H9 (cell line): ENCODE measurements around the gene EPOP. TPM values are rescaled to one million over a fixed set of nuclear protein-coding genes. Genes with fewer than 3 reads are reported as not detected.

Experiments used
- DNase-seq: peaks from one replicate; pipeline ENCODE4 v3.0.0-alpha.2; 2017
- H2AFZ ChIP-seq: one replicate; pipeline ENCODE4 v1.6.1; 2013; ENCODE audit warnings: mild to moderate bottlenecking, low read length, control low read depth, moderate library complexity
- H2AK5ac ChIP-seq: 2 replicates; pipeline ENCODE4 v1.6.1; 2013; ENCODE audit warnings: low read length, control low read depth, mixed read lengths; ENCODE audit not compliant: insufficient read length
- H2BK120ac ChIP-seq: one replicate; pipeline ENCODE4 v1.6.1; 2013; ENCODE audit warnings: low read depth, mild to moderate bottlenecking, low read length, control low read depth, inconsistent platforms; ENCODE audit not compliant: poor library complexity, severe bottlenecking
- H2BK12ac ChIP-seq: 2 replicates; pipeline ENCODE4 v1.6.1; 2013; ENCODE audit warnings: low read length, control low read depth, mixed read lengths, low read depth; ENCODE audit not compliant: insufficient read length
- H2BK15ac ChIP-seq: 2 replicates; pipeline ENCODE4 v1.6.1; 2013; ENCODE audit warnings: low read depth, low read length, control low read depth
- H2BK20ac ChIP-seq: one replicate; pipeline ENCODE4 v1.6.1; 2013; ENCODE audit warnings: low read depth, mild to moderate bottlenecking, low read length, control low read depth, inconsistent platforms; ENCODE audit not compliant: poor library complexity, severe bottlenecking
- H2BK5ac ChIP-seq: 2 replicates; pipeline ENCODE4 v1.6.1; 2013; ENCODE audit warnings: low read length, control low read depth, mixed read lengths; ENCODE audit not compliant: insufficient read length
- H3K14ac ChIP-seq: 2 replicates; pipeline ENCODE4 v1.6.1; 2013; ENCODE audit warnings: low read length, control low read depth; ENCODE audit not compliant: insufficient read depth
- H3K18ac ChIP-seq: 2 replicates; pipeline ENCODE4 v1.6.1; 2013; ENCODE audit warnings: low read depth, mild to moderate bottlenecking, mixed read lengths, low read length, control low read depth; ENCODE audit not compliant: insufficient read length
- H3K23ac ChIP-seq: 2 replicates; pipeline ENCODE4 v1.6.1; 2013; ENCODE audit warnings: low read length, control low read depth, mixed read lengths, low read depth; ENCODE audit not compliant: insufficient read length
- H3K23me2 ChIP-seq: 2 replicates; pipeline ENCODE4 v1.6.1; 2013; ENCODE audit warnings: low read depth, mild to moderate bottlenecking, mixed read lengths, low read length, control low read depth; ENCODE audit not compliant: insufficient read length, poor library complexity, severe bottlenecking
- H3K27ac ChIP-seq: 2 replicates; pipeline ENCODE4 v1.5.1; 2013; ENCODE audit warnings: low read length, control low read depth, mixed read lengths, low read depth; ENCODE audit not compliant: insufficient read length
- H3K27me3 ChIP-seq: 2 replicates; pipeline ENCODE4 v1.6.1; 2013; ENCODE audit warnings: low read length, control low read depth, inconsistent platforms; ENCODE audit not compliant: insufficient read depth
- H3K4ac ChIP-seq: 2 replicates; pipeline ENCODE4 v1.6.1; 2013; ENCODE audit warnings: low read depth, mild to moderate bottlenecking, control low read depth, inconsistent platforms, low read length, moderate library complexity
- H3K4me1 ChIP-seq: 2 replicates; pipeline ENCODE4 v1.6.1; 2013; ENCODE audit warnings: low read length, control low read depth, inconsistent platforms; ENCODE audit not compliant: insufficient read depth
- H3K4me2 ChIP-seq: 2 replicates; pipeline ENCODE4 v1.6.1; 2013; ENCODE audit warnings: low read length, control low read depth, mixed read lengths; ENCODE audit not compliant: insufficient read length, insufficient read depth
- H3K56ac ChIP-seq: 2 replicates; pipeline ENCODE4 v1.6.1; 2013; ENCODE audit warnings: low read depth, mild to moderate bottlenecking, mixed read lengths, low read length, control low read depth; ENCODE audit not compliant: insufficient read length
- H3K79me1 ChIP-seq: 2 replicates; pipeline ENCODE4 v1.6.1; 2013; ENCODE audit warnings: low read depth, mild to moderate bottlenecking, moderate library complexity, low read length, control low read depth, inconsistent platforms; ENCODE audit not compliant: insufficient read depth, poor library complexity, severe bottlenecking
- H3K79me2 ChIP-seq: 2 replicates; pipeline ENCODE4 v1.6.1; 2013; ENCODE audit warnings: low read length, control low read depth, inconsistent platforms; ENCODE audit not compliant: insufficient read depth
- H3K9ac ChIP-seq: 2 replicates; pipeline ENCODE4 v1.6.1; 2013; ENCODE audit warnings: low read length, control low read depth, mixed read lengths; ENCODE audit not compliant: insufficient read length; ENCODE audit errors: extremely low read depth
- H3K9me3 ChIP-seq: one replicate; pipeline ENCODE4 v1.6.1; 2013; ENCODE audit warnings: low read depth, low read length, inconsistent platforms; ENCODE audit not compliant: control insufficient read depth
- H3T11ph ChIP-seq: one replicate; pipeline ENCODE4 v1.6.1; 2013; ENCODE audit warnings: mild to moderate bottlenecking, low read length, control low read depth, inconsistent platforms
- H4K20me1 ChIP-seq: one replicate; pipeline ENCODE4 v1.6.1; 2013; ENCODE audit not compliant: control insufficient read depth, insufficient read length, insufficient read depth
- H4K5ac ChIP-seq: 2 replicates; pipeline ENCODE4 v1.6.1; 2013; ENCODE audit warnings: low read depth, mild to moderate bottlenecking, mixed read lengths, low read length, control low read depth; ENCODE audit not compliant: insufficient read length
- H4K8ac ChIP-seq: replicated peaks from 2 replicates; pipeline ENCODE4 v1.6.1; 2013; ENCODE audit warnings: low read length, control low read depth, mixed read lengths, low read depth; ENCODE audit not compliant: insufficient read length
- H4K91ac ChIP-seq: 2 replicates; pipeline ENCODE4 v1.6.1; 2013; ENCODE audit warnings: low read depth, mild to moderate bottlenecking, moderate library complexity, mixed read lengths, low read length, control low read depth; ENCODE audit not compliant: insufficient read length
- H3K27ac Mint-ChIP-seq, 3 experiments: 2 replicates in 2 of 3; 3 replicates in 1 of 3; pipeline ENCODE4 v1.8.0; 2020 to 2021; ENCODE audit warnings: mixed read lengths in 3 of 3, mild to moderate bottlenecking in 1 of 3, moderate library complexity in 1 of 3
- H3K27me3 Mint-ChIP-seq: 2 replicates; pipeline ENCODE4 v1.8.0; 2021; ENCODE audit warnings: low read depth, mild to moderate bottlenecking, moderate library complexity, mixed read lengths
- H3K36me3 Mint-ChIP-seq, 3 experiments: 2 replicates in 2 of 3; 3 replicates in 1 of 3; pipeline ENCODE4 v1.8.0; 2020 to 2021; ENCODE audit warnings: low read depth in 3 of 3, mixed read lengths in 3 of 3; ENCODE audit not compliant: insufficient read depth in 1 of 3
- H3K4me1 Mint-ChIP-seq, 2 experiments: 2 replicates each; pipeline ENCODE4 v1.8.0; 2020; ENCODE audit warnings: mixed read lengths in 2 of 2
- H3K4me3 Mint-ChIP-seq, 2 experiments: 2 replicates in 1 of 2; 3 replicates in 1 of 2; pipeline ENCODE4 v1.8.0; 2020 to 2021; ENCODE audit warnings: mild to moderate bottlenecking in 2 of 2, mixed read lengths in 2 of 2, moderate library complexity in 1 of 2
- H3K9me3 Mint-ChIP-seq, 2 experiments: 2 replicates in 1 of 2; 3 replicates in 1 of 2; pipeline ENCODE4 v1.8.0; 2020; ENCODE audit warnings: mild to moderate bottlenecking in 2 of 2, mixed read lengths in 2 of 2, moderate library complexity in 1 of 2
- WGBS: extraction: QIAGEN DNeasy Blood & Tissue Kit; methylation state at CpG from one replicate; pipeline ENCODE4 v1.1.7; 2013; ENCODE audit warnings: missing lambda C conversion rate, low lambda C conversion rate, mixed read lengths; ENCODE audit not compliant: insufficient read length; ENCODE audit errors: extremely low coverage; 5-methylcytosine and 5-hydroxymethylcytosine counted together
- total RNA-seq: library from RNA; stranded (reverse); gene quantifications from 2 replicates; pipeline ENCODE4 v1.2.1, GENCODE V29; 2021
- TF ChIP-seq, protein P1 (sequence below): fragments of 200-600 bp; sonication (generic); conservative IDR thresholded peaks from 3 replicates; pipeline ENCODE4 v1.8.0; 2021; ENCODE audit warnings: antibody characterized with exemption, mild to moderate bottlenecking

The EPOP gene
- total RNA-seq, 1 experiment from 2014 or later = 5.9 TPM

DNA sequence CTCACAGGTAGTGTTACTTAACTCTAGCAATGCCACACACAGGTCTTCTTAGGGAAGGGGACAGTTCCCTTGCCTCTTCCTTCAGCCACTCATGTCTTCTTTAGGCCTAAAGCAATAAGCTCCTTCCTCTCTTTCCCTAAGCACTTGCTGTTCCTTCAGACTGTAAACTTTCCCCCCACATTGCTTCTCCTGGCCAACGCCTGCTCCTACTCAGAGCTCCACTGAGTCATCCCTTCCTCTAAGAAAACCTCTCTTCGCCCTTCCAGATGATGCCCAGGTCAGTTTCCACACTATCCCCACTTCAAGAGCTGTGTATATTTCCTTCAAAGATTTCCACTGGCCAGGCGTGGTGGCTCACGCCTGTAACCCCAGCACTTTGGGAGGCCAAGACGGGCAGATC lies 12.5 kb upstream of the EPOP start:
- no peak overlapping the region for H3K18ac ChIP-seq
- WGBS = no CpG with 5 or more reads among the region's 5 CpGs
- H4K8ac ChIP-seq = no peak overlapping the region
- Mint-ChIP-seq H3K36me3 (no peaks in the 10 kb centered on the region), H3K27ac (peak overlapping the region in 1 of 3 experiments; percentile 1; a peak in 1 of 7 replicates), H3K4me1 (peaks cover 7 to 9% of the 10 kb centered on the region in 2 experiments), H3K4me3 (no peak overlapping the region; a peak in 1 of 5 replicates), H3K27me3 (peaks cover 69% of the 10 kb centered on the region), H3K9me3 (no peaks in the 10 kb centered on the region; a peak in 1 of 5 replicates)
- no peak overlapping the region for H2BK120ac ChIP-seq
- no peak overlapping the region for H2BK5ac ChIP-seq
- H4K91ac ChIP-seq = no peak overlapping the region
- H2AFZ ChIP-seq = no peak overlapping the region
- no peak overlapping the region for H4K5ac ChIP-seq
- H3K23ac ChIP-seq = no peak overlapping the region
- no peak overlapping the region for H3K14ac ChIP-seq
- no peaks in the 10 kb centered on the region for H3K79me2 ChIP-seq
- no peak overlapping the region for H3K9ac ChIP-seq
- no peak overlapping the region for H2BK15ac ChIP-seq
- no peak overlapping the region for H3K56ac ChIP-seq
- H3K27ac ChIP-seq = no peak overlapping the region
- TF ChIP-seq, protein P1, sequence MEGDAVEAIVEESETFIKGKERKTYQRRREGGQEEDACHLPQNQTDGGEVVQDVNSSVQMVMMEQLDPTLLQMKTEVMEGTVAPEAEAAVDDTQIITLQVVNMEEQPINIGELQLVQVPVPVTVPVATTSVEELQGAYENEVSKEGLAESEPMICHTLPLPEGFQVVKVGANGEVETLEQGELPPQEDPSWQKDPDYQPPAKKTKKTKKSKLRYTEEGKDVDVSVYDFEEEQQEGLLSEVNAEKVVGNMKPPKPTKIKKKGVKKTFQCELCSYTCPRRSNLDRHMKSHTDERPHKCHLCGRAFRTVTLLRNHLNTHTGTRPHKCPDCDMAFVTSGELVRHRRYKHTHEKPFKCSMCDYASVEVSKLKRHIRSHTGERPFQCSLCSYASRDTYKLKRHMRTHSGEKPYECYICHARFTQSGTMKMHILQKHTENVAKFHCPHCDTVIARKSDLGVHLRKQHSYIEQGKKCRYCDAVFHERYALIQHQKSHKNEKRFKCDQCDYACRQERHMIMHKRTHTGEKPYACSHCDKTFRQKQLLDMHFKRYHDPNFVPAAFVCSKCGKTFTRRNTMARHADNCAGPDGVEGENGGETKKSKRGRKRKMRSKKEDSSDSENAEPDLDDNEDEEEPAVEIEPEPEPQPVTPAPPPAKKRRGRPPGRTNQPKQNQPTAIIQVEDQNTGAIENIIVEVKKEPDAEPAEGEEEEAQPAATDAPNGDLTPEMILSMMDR = no peak
- H2BK12ac ChIP-seq = no peak overlapping the region
- no peaks in the 10 kb centered on the region for H3K23me2 ChIP-seq
- no peak overlapping the region for H3K4me2 ChIP-seq
- H2AK5ac ChIP-seq = no peak overlapping the region
- no peaks in the 10 kb centered on the region for H3K9me3 ChIP-seq
- H3K79me1 ChIP-seq = no peaks in the 10 kb centered on the region
- no peaks in the 10 kb centered on the region; the same call in 1 of the 2 replicates for H3K27me3 ChIP-seq
- DNase-seq = no peak
- no peak overlapping the region for H3K4ac ChIP-seq
- no peaks in the 10 kb centered on the region for H3K4me1 ChIP-seq
- H2BK20ac ChIP-seq = no peak overlapping the region
- no peaks in the 10 kb centered on the region for H4K20me1 ChIP-seq
- no peak overlapping the region for H3T11ph ChIP-seq
